DMS53 treated with DMSO at 0.1 percent for 48 hours (cell line): ENCODE measurements around the gene SCFD2.
"Not testable (repeated sequence)": the region's sequence is repeated elsewhere in the genome, so short reads cannot be mapped to it uniquely, and the experiment has no call there.

Source experiments
- DNase-seq: peaks from one replicate; lab custom pipeline; 2025; ENCODE audit not compliant: unreplicated experiment; lab: John Stamatoyannopoulos, UW

Gene SCFD2

DNA sequence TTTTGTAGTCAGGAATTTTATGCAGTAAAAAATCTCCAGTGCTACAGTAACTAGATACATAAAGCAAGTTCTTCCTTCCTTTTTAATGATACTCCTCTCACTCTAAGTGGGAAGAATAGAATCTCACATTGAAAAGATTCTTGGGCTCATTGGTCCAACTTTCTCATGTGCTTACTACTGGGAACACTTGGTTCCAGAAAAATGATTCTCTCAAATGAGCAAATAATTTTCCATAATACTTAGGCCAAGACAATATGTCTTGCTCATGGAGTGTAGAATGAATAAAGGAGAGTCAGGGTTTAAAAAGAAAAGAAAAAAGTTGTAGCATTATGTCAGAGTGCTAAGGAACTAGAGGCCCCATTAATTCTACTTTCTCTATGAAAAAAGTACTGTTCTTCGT lies 306.0 kb downstream of the SCFD2 start:
- DNase-seq: no peak

DNA sequence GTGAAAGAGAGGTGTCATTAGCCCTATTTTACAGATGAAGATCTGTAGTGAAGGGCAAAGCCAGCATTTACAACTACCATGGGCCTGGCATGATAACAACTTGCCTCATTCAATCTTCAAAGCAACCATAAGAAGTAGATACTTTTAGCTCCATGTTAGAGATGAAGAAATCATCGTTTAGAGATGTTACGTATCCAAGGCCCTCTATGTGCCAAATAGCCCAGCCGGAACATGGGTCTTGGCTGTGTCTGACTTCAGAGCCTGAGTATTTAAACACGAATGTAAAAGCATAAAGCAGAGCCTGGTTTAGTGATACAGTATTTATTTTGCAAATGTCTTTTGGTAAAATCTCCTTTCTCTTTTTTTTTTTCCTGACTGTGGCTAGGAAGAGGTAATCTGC lies 306.6 kb downstream of the SCFD2 start:
- DNase-seq: no peak

DNA sequence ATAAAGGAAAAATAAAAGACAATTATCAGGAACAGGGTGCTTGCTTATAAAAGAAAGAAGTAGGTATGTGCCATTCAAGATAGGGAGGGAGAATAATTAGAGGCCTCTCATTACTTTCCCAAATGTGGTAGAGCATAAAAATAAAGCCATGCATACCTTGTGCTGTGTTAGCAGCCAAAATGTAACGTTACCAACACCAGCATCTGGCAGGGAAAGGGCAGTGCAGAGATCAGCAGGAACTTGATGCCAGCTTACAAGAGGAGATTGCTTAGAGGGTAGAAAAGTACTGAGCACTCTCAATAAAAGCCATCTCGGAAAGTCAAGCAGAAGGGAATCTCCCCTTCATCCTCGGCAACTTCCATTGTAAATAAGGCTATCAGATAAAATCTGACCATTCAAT lies 308.2 kb downstream of the SCFD2 start:
- no peak for DNase-seq

DNA sequence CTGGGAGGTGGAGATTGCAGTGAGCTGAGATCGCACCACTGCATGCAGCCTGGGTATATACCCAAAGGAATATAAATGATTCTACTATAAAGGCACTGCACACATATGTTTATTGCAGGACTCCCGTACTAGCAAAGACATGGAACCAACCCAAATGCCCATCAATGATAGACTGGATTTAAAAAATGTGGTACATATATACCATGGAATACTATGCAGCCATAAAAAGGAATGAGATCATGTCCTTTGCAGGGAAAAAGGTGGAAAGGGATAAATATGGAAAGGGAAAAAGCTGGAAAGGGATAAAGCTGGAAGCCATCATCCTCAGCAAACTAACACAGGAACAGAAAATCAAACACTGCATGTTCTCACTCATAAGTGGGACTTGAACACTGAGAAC lies 308.8 kb downstream of the SCFD2 start:
- not testable (repeated sequence) for DNase-seq

DNA sequence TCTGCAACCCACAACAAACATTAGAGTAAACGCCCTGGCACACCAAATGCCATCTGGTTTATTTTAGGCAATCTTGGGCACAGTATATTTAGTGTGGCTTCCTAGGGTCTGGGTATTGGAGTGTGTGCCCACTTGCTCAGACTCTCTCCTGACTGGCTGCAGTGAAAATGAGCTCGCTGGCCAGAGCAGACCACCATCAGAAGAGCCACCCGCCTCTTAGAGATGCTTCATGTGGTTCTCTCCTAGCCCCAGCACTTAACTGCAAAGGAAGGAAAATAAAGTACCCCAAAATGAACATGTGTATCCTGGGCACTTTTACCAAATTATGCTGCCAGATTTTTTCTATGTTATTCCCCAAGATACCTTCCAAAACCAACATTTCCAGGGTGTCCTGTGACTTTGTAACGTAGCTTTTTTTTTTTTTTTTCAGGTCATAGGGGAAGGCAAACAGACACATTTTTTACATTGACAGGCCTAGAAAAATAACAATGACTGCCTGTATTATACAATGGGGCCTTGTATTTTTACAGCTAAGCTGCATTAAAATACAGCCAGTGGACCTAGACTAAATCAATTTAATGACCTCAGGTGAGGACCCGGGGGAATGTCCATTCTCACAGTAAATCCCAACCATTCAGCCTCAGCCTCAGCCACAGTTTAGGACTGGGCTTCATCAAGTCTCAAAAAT lies 310.0 kb downstream of the SCFD2 start:
- no peak for DNase-seq

DNA sequence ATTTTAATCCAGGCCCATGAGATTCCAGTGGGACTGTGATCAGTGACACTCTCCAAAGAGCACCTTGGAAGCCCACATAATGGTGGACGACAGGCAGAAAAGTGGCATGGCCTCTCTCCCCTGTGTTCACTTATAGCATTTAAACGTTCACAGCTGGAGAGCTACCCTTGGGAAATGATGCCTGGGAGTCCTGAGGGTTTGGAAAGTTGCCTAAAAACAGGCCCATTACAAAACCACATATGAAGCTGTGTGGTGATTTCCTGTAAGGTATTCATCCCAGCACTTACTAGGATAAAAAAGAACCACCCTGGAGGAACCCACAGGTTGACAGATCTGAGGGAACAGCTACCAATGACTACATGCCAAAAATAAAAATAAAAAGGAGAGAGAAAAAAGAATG lies 310.6 kb downstream of the SCFD2 start:
- no peak for DNase-seq

DNA sequence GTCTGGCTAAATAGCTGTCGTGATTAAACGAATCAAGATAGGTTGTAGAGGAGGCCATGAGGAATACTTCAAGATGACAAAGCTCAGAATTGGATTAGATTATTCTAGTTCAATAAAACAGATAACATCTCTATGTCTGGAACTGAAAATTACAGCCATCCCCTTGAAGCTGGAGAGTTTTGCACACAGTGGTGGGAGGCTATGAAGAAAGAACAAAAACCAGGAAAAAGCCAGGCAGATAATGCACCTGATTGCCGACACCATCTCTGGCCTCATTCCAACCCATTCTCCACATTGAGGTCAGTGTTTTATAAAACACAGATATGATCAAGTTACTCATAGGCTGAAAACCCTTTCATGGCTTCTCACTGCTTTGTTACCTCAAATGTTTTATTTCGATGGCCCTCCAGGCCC lies 315.5 kb downstream of the SCFD2 start:
- no peak for DNase-seq

DNA sequence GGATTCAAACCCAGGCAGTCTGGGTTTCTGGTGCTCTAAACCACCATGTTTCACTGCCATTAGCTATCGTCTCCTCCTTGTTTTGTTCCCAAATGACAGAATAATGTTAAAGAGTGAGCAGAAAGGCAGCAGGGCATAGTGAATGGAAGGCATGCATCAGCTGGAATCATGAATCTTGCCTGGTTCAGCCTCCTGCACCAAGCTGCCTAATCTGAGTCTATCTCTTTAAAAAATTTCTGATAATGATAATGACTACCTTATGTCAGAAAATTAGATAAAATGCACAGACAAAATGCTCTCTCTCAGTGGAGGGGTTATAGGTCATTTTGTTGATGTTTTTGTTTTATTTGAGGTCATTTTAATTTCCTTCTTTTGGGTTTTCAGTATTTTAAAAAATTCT lies 316.3 kb downstream of the SCFD2 start:
- DNase-seq: no peak

DNA sequence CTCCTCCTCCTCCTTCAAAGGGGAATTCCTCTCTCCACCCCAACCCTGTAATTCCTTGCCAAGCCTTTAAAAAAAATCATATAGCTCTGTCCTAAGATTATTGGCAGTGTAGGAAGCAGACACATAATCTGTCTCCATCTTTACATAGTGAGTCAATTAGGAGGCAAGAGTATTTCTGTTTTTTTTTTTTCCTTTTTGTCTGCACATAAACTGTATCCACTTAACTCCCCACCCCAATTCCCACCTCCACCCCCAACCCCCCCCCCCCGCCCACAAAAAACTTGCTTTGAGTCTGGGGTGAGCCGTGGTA lies 321.3 kb downstream of the SCFD2 start:
- no peak for DNase-seq

DNA sequence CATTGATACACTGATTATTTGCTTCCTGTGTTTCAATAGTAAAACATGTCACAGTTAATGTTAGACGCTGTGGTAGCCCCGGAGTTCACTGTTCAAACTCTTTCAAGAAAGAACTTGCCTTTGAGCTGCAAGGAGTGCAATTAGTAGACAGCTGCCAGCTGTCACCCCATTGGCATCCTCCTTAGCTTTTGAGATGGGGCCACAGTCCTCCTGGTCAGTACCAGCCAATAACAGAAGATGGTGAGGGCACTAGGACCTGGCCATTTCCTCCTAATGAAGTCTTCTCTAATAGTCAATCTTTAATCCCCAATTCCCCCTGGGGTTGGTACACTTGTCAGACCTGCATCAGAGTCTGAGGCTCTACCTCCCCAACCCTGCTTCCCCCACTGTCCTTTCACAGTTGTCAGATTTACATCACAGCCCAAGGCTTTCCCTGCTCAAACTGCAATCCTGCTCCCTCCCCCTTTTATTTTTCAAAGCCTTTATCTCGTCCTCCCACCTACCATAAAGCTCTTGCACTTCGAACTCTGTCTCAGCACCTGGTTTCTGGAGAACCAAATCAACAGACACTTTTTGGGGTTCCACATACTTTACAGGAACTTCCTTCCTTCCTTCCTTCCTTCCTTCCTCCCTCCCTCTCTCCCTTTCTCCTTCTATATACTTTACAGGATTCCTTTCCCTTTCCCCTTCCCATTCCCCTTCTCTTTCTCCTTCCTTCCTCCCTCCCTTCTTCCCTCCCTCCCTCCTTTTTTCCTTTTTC lies 321.8 kb downstream of the SCFD2 start:
- no peak for DNase-seq

DNA sequence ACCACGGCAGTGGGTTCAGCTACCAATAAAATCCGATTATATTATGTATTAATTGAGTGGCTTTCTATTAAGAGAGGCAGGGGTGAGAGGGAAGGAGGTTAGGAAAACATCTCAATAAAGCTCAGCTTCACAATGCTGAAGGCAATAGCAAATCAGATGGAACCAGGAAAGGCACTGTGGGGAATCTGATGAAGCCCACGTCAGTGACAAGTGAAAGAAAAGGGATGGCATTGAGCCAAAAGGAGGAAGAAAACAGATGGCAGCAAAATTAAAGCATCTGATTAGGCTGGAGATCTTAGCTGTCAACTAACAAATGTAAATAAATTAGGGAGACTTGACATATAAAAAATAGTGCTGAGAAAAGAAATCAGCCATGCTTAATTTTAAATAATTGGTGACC lies 322.8 kb downstream of the SCFD2 start:
- no peak for DNase-seq

DNA sequence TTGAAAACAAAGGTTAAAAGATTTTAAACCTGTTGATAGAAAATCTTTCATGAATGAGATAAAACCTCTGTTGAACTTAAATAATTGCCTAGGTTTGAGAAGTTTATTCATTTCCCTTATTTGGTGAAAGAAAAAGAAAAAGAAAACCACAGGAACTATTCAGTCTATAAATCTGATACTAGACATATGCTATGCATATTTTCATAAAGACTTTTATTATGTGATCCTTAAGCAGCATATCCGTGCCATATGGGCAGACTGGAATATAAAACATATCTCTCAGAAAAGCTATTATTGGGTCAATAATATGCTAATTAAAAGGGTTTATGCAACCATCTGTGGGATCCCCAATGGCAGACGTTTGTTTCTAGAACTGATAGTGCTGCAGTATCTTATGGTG lies 325.0 kb downstream of the SCFD2 start:
- no peak for DNase-seq

DNA sequence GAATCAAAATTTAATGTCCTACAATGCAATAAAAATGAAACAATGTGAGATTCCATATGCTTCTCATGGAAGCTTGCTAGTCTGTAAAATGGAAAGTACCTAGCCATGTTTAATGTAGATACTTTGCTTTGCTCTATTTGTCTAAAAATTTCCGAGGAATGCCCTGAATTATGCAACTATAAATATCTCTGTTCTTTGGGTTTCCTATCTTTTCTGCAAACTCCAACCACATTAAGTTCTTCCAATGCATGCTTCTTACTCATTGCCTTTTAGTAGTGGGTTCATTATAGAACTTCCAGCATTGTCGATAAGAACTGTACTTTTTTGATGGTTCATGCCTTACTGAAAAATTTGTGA lies 325.4 kb downstream of the SCFD2 start:
- DNase-seq: no peak

DNA sequence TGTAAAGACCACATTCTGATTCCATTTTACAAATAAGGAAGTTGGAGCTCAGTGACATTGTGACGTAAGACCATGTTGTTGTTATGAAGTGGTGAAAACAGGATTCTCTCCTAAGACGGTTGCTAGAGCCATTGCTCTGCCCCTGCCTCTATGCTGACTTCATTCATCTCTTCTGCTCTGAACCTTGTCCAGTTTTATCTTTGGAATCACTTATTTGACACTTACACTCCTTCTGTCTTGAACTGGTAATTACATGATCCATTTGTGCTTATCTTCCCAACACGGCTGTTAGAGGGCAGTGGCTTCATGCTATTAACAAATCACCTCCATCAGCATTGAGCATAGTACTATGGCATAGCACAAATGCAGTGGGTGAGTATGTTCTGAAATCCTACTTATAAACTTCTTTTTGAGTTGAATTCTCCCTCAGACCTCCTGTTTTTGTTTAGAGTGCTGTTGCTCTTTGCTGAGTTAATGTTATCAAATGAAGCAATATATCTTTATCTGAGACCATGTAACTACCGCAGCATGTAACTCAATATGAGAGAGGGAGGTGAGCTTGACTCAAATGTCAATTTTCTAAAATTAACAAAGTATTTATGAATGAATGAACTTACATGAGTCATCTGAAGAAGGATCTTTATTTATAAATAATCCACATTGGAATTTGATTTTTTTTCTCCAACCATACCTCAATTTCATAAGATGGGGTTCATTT lies 326.0 kb downstream of the SCFD2 start:
- DNase-seq: no peak

DNA sequence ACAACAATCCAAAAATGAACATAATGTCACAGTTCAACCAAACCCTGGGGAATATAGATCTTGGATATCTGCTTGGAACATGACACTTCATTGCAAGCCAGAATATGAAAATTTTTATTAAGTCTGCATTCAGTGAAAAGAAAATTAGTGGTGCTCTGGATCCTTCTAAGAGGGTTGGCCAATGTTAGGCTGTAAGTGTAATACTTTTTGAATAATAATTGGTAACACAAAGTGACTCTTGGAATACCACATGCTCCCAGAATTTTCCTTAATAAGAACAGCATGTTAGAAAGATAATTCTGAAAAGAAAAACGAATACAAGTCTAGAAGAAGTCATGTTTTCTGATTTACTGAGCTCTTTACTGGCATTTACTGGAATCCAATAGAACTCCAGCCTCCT lies 328.0 kb downstream of the SCFD2 start:
- DNase-seq: no peak

DNA sequence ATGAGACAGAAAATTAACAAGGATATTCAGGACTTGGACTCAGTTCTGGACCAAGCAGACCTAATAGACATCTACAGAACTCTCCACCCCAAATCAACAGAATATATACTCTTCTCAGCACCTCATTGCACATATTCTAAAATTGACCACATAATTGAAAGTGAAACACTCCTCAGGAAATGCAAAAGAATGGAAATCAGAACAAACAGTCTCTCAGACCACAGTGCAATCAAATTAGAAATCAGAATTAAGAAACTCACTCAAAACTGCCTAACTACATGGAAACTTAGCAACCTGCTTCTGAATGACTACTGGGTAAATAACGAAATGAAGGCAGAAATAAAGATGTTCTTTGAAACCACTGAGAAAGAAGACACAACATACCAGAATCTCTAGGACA lies 333.0 kb downstream of the SCFD2 start:
- not testable (repeated sequence) for DNase-seq

DNA sequence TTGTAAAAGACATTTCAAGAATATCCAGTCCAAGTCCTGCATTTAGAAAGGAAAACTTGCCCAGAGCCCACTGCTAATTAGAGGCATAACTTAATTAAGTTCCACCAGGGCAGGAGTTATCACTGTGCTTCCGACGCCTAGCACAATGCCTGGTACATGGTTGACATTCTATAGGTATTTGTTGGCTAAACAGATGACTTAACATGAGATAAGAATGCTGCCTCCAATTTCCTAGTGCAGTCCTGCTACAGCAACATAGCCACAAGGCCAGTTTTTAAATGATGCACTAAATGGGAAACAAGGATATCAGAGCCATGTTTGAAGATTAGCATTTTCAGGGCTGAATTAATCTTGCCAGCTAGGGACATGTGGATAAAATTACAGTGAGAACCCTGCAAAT lies 339.6 kb downstream of the SCFD2 start:
- DNase-seq: no peak

DNA sequence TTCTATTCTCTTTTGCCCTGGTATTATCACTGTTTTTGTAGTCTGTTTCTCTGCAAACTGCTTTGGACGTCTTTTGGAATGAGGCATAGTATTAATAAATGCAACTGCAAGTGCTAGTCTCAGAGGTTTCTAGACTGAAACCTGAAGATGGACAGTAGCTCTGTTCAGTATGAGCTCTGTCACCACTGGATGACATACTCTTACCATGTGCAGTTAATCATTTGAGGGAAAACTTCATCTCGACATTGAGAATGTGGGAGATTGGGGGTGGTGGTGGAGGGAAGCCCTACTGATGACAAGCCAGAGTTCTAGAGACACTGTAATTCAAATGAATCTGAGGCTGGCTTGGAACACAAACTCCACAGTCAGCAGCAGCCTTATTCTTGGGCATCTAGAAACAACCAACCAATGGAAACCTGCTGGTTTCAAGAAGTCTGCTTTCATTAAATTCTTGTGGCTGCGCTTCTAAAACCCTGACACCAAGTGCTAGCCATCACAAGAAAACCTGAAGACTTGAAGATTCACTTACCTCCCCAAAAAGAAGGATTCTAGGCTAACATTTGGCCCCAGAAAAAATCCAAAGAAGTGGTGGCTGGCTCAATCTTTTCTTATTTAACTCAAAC lies 342.1 kb downstream of the SCFD2 start:
- no peak for DNase-seq

DNA sequence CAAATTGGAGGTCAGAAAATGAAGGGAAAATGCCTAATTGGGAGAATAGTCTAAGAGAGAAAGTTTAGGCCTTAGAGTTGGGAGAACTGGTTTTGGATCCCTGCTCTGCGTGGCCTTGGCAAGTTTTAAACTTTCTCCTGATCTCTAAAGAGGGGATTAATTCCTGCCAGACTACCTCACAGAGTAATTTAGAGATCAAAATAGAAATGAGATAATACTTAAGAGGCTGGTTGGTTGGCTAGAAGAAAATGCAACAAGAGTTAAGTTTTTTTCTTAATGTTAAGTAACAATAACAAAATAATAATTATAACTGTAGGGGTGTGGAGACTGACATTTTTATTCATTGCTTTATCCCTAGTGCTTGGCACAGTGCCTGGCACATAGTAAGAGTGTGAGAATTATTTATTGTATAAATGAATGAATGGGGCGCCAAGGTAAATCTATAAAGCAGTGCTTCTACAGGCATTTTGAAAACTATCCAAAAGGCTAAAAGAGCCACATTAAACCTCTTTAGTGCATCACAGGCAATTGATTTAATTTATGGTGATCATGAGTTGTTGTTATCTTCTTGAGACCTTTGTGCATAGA lies 343.3 kb downstream of the SCFD2 start:
- no peak for DNase-seq

DNA sequence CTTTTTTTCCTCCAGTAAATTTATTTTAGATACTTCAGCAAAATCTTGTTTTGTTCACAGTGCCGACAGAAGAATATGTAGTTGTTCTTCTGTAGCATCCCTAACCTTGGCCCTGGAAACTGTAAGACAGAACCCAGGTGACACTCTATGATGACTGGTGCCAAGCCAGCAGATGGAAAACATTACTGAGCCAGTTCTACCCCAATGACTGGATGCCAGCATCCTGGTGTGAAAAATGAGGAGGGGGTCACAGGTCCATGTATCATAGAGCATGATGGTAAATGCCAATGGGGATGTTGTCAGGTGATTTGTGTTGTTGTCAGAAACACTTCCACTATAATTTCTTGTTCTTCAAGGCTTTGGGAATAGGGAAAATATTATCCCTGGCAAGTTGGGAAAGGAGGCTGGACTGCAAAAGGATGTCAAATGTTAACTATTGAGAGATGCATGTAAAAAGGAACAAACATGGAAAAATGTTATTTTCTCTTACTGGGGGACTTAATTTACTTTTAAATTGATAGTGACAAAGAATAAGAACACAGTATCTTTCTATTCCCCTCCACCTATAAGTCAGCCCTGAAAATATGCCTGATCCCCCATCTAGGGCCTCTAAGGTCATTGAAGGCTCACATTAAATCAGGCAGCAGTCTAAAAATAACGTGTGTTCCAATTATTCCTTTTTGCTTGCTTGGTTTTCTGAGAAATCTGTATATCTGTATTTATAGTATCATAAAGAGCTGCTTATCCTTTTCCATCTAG lies 343.9 kb downstream of the SCFD2 start:
- no peak for DNase-seq
